Bone marrow (tissue), 2 donors: Measurements from ENCODE around the gene NSUN3.
"Not testable (repeated sequence)": the region's sequence is repeated elsewhere in the genome, so short reads cannot be mapped to it uniquely, and the experiment has no call there.

Source experiments
- DNase-seq, 2 donors: peaks; one replicate each; lab custom pipeline; 2025; lab: John Stamatoyannopoulos, UW

NSUN3 gene

GRCh38 chr3:94069194-94069813 lies 6.4 kb downstream of the NSUN3 start:
- no peak for DNase-seq

- DNase-seq: no peak
These were observed 7.6 kb downstream of the NSUN3 start for GRCh38 chr3:94070341-94070911.

GRCh38 chr3:94071713-94072284 lies 8.9 kb downstream of the NSUN3 start:
- DNase-seq: no peak

GRCh38 chr3:94076055-94076454 lies 13.2 kb downstream of the NSUN3 start:
- DNase-seq: no peak

GRCh38 chr3:94080552-94080951 lies 17.7 kb downstream of the NSUN3 start:
- DNase-seq: not testable (repeated sequence)

- DNase-seq: no peak
These were observed 19.0 kb downstream of the NSUN3 start for GRCh38 chr3:94081884-94082283.

GRCh38 chr3:94082391-94082937 lies 19.6 kb downstream of the NSUN3 start:
- DNase-seq: no peak

GRCh38 chr3:94083261-94083660 lies 20.4 kb downstream of the NSUN3 start:
- DNase-seq: no peak

GRCh38 chr3:94089126-94089525 lies 26.3 kb downstream of the NSUN3 start:
- DNase-seq: no peak

- DNase-seq: no peak
These were observed 29.2 kb downstream of the NSUN3 start for GRCh38 chr3:94092086-94092485.

- no peak for DNase-seq
These were observed 30.3 kb downstream of the NSUN3 start for GRCh38 chr3:94093151-94093550.

- no peak for DNase-seq
These were observed 32.2 kb downstream of the NSUN3 start for GRCh38 chr3:94095111-94095510.

- no peak for DNase-seq
These were observed 35.6 kb downstream of the NSUN3 start for GRCh38 chr3:94098452-94098851.

GRCh38 chr3:94099311-94099710 lies 36.5 kb downstream of the NSUN3 start:
- no peak for DNase-seq

GRCh38 chr3:94101860-94102259 lies 39.0 kb downstream of the NSUN3 start:
- DNase-seq: no peak

GRCh38 chr3:94106268-94106667 lies 43.4 kb downstream of the NSUN3 start:
- DNase-seq: no peak

GRCh38 chr3:94110232-94110631 lies 47.4 kb downstream of the NSUN3 start:
- DNase-seq: not testable (repeated sequence)

- no peak for DNase-seq
These were observed 48.0 kb downstream of the NSUN3 start for GRCh38 chr3:94110854-94111253.

- DNase-seq: no peak
These were observed 51.8 kb downstream of the NSUN3 start for GRCh38 chr3:94114666-94115065.

GRCh38 chr3:94115482-94115881 lies 52.6 kb downstream of the NSUN3 start:
- no peak for DNase-seq

- no peak for DNase-seq
These were observed 54.9 kb downstream of the NSUN3 start for GRCh38 chr3:94117729-94118128.

GRCh38 chr3:94118390-94118789 lies 55.5 kb downstream of the NSUN3 start:
- no peak for DNase-seq

- no peak for DNase-seq
These were observed 58.3 kb downstream of the NSUN3 start for GRCh38 chr3:94121161-94121560.

- no peak for DNase-seq
These were observed 64.3 kb downstream of the NSUN3 start for GRCh38 chr3:94127115-94127514.
